Tibial nerve (tissue), 4 donors: ENCODE measurements around the gene KAZN. TPM values are rescaled to one million over a fixed set of nuclear protein-coding genes. Genes with fewer than 3 reads are reported as not detected.
"Not testable (repeated sequence)": the region's sequence is repeated elsewhere in the genome, so short reads cannot be mapped to it uniquely, and the experiment has no call there.

Experiments
- DNase-seq, 2 donors: peaks; one replicate each; pipeline ENCODE4 v3.0.0-alpha.2; 2019; ENCODE audit warnings: low spot score in 2 of 2
- H3K27ac ChIP-seq, 4 donors: fragments of 200-600 bp; sonication (generic) in 3 of 4; one replicate each; pipeline ENCODE4 v1.5.1; 2017 to 2019; ENCODE audit warnings: mild to moderate bottlenecking in 1 of 4
- H3K27me3 ChIP-seq, 2 donors: fragments of 200-600 bp; sonication (generic) in 1 of 2; one replicate each; pipeline versions ENCODE4 v1.5.1 to v1.6.0; 2017 to 2019
- H3K36me3 ChIP-seq, 3 donors: fragments of 200-600 bp; sonication (generic); one replicate each; pipeline ENCODE4 v1.5.1; 2018 to 2019
- H3K4me1 ChIP-seq, 4 donors: fragments of 200-600 bp; sonication (generic) in 3 of 4; one replicate each; pipeline ENCODE4 v1.5.1; 2017 to 2019
- H3K4me3 ChIP-seq, 4 donors: fragments of 200-600 bp; sonication (generic) in 3 of 4; one replicate each; pipeline ENCODE4 v1.5.1; 2017 to 2019; ENCODE audit warnings: mild to moderate bottlenecking in 1 of 4, moderate library complexity in 1 of 4
- H3K9me3 ChIP-seq, 4 donors: fragments of 200-600 bp; sonication (generic) in 3 of 4; one replicate each; pipeline ENCODE4 v1.5.1; 2017 to 2019
- EP300 ChIP-seq, 2 donors: sonication (generic); formaldehyde crosslinking; IDR thresholded peaks; one replicate each; pipeline ENCODE4 v1.6.1; 2017; ENCODE audit warnings: antibody characterized with exemption in 2 of 2, mild to moderate bottlenecking in 1 of 2
- POLR2A ChIP-seq, 2 donors: fragments of 450-650 bp; IDR thresholded peaks; one replicate each; pipeline ENCODE4 v1.6.1; 2017; ENCODE audit warnings: antibody characterized with exemption in 2 of 2, mild to moderate bottlenecking in 2 of 2, moderate library complexity in 2 of 2
- WGBS, 2 donors: methylation state at CpG; one replicate each; pipeline ENCODE4 v1.1.5; 2018; 5-methylcytosine and 5-hydroxymethylcytosine counted together
- total RNA-seq, 4 donors: library from RNA; depleted of rRNA; stranded (reverse); fragments of >200 nt; gene quantifications; one replicate each; pipeline ENCODE4 v1.1.0, GENCODE V29; 2016
- TF ChIP-seq, protein P1 (sequence below), 5 experiments: fragments of 200-600 bp in 3 of 5; fragments of 450-650 bp in 2 of 5; sonication (generic) in 3 of 5; IDR thresholded peaks; one replicate each; pipeline ENCODE4 v1.5.1; 2016 to 2019; ENCODE audit warnings: antibody characterized with exemption in 5 of 5, mild to moderate bottlenecking in 3 of 5, moderate library complexity in 2 of 5

KAZN gene
- total RNA-seq, 4 donors from 2014 or later, result 16.0 to 29.2 (median 22.2) TPM

DNA sequence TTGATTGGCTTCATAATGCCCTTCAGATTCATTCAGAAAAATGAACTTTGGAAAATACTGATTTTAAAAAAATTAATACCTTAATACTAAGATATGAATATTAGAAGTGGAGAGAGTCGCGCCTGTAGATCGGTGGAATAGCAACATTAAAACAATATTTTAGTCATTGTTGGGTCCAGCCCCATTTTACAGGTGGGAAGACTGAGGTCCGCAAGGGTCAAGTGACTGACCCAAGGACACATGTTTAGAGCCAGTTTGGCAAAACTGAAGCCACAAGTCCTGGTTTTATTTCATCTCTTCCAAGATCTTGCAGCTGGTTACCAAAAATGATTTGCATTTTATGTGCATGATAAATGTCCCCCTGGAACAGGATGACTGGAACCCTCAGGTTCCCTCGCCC is 441.4 kb downstream of the KAZN start:
- 96% methylated on average over 5 of the region's 5 CpGs for WGBS, 2 donors
- Histone ChIP-seq H3K36me3 (peaks cover 0 to 1% (median 0%) of the 10 kb centered on the region in 3 donors), H3K27ac (no peak overlapping the region), H3K4me3 (no peak overlapping the region), H3K4me1 (no peaks in the 10 kb centered on the region), H3K27me3 (no peaks in the 10 kb centered on the region), H3K9me3 (no peaks in the 10 kb centered on the region)
- TF ChIP-seq EP300 (IDR thresholded peaks at IDR 0.05) (no peak), POLR2A (IDR thresholded peaks at IDR 0.05) (no peak)
- TF ChIP-seq, protein P1, sequence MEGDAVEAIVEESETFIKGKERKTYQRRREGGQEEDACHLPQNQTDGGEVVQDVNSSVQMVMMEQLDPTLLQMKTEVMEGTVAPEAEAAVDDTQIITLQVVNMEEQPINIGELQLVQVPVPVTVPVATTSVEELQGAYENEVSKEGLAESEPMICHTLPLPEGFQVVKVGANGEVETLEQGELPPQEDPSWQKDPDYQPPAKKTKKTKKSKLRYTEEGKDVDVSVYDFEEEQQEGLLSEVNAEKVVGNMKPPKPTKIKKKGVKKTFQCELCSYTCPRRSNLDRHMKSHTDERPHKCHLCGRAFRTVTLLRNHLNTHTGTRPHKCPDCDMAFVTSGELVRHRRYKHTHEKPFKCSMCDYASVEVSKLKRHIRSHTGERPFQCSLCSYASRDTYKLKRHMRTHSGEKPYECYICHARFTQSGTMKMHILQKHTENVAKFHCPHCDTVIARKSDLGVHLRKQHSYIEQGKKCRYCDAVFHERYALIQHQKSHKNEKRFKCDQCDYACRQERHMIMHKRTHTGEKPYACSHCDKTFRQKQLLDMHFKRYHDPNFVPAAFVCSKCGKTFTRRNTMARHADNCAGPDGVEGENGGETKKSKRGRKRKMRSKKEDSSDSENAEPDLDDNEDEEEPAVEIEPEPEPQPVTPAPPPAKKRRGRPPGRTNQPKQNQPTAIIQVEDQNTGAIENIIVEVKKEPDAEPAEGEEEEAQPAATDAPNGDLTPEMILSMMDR (IDR thresholded peaks at IDR 0.05), result no peak
- DNase-seq, result no peak

DNA sequence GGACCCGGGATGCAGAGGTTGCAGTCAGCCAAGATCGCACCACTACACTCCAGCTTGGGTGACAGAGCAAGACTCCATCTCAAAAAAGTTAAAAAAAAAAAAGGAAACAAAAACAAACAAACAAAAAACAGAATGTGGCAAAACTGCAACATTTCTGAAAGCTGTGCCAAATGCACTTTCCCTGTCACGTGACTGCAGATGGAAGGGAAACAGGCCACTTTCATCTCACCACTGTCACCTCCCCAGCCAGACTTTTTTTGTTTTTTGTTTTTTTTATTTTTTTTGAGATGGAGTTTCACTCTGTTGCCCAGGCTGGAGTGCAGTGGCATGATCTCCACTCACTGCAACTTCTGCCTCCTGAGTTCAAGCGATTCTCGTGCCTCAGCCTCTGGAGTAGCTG is 442.2 kb downstream of the KAZN start:
- not testable (repeated sequence) for H3K4me1 ChIP-seq, H3K27ac ChIP-seq, H3K4me3 ChIP-seq, H3K9me3 ChIP-seq, H3K36me3 ChIP-seq, H3K27me3 ChIP-seq, DNase-seq
- 87 to 88% methylated on average over 5 of the region's 5 CpGs for WGBS, 2 donors

DNA sequence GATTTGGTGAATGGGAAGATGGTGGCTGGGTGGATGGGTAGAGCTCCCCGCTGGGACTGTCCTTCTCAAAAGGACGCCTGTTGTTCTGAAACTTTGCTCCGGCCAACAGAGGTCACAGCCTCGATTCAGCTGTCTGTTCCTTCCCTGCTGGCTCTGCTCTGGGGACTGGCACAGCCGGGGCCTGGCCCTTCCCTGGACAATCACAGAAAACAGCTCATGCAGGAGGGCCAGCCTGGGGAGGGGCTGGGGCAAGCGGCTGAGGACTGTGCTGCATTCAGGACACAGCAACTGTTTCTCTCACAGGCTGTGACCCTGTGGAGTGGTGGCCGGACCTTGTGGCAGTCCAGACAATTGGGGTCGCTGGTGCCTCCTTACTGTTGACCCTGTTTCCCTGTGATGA is 444.4 kb downstream of the KAZN start:
- TF ChIP-seq, protein P1 (IDR thresholded peaks at IDR 0.05), result no peak
- TF ChIP-seq POLR2A (IDR thresholded peaks at IDR 0.05), result no peak
- TF ChIP-seq EP300 (IDR thresholded peaks at IDR 0.05), result no peak
- H3K27ac ChIP-seq, result no peak overlapping the region
- H3K4me3 ChIP-seq, result no peak overlapping the region
- DNase-seq, result no peak
- H3K4me1 ChIP-seq, result no peaks in the 10 kb centered on the region
- 55 to 57% methylated on average over 7 to 8 of the region's 8 CpGs for WGBS, 2 donors
- H3K9me3 ChIP-seq, result no peaks in the 10 kb centered on the region
- H3K36me3 ChIP-seq, result no peaks in the 10 kb centered on the region
- no peaks in the 10 kb centered on the region for H3K27me3 ChIP-seq

DNA sequence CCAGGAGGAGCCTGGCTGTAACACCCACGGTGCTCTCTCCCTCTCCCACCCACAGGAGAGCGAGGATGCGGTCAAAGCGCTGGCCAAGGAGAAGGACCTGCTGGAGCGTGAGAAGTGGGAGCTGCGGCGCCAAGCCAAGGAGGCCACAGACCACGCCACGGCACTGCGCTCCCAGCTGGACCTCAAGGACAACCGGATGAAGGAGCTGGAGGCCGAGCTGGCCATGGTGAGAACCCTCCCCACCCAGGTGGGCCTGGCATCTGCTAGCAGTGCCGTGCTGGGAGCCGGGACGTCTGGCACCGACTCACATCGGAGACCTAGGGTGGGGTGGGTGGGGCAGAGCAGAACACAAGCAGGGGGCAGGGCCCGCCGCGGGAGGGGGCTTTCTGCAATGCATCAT is 445.4 kb downstream of the KAZN start:
- Histone ChIP-seq H3K4me3 (no peak overlapping the region), H3K9me3 (no peaks in the 10 kb centered on the region), H3K4me1 (no peaks in the 10 kb centered on the region), H3K27me3 (no peaks in the 10 kb centered on the region), H3K27ac (no peak overlapping the region), H3K36me3 (no peaks in the 10 kb centered on the region)
- no peak for DNase-seq
- 84 to 93% methylated on average over 6 to 15 of the region's 20 CpGs for WGBS, 2 donors
- TF ChIP-seq, protein P1 (IDR thresholded peaks at IDR 0.05), result no peak
- TF ChIP-seq POLR2A (IDR thresholded peaks at IDR 0.05) (no peak), EP300 (IDR thresholded peaks at IDR 0.05) (no peak)

DNA sequence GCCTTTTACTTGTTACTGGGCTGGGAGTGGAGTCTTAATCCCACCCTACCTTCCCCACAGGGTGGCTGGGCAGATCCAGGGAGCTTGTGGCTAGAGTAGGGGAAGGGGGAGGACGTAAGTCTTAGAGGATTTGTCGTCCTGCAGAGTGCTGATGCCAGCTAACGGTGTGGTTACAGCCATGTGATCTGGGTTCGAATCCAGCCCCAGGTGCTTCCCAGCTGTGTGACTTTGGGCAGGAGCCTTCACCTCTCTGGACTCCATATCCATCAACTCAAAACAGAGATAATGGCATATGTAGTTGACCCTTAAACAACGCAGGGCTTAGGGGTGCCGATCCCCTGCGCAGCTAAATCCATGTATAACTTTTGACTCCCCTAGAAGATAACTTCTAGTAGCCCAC is 446.6 kb downstream of the KAZN start:
- H3K27ac ChIP-seq, result no peak overlapping the region
- no peak overlapping the region for H3K4me3 ChIP-seq
- TF ChIP-seq, protein P1 (IDR thresholded peaks at IDR 0.05), result no peak
- TF ChIP-seq EP300 (IDR thresholded peaks at IDR 0.05), result no peak
- TF ChIP-seq POLR2A (IDR thresholded peaks at IDR 0.05), result no peak
- no peaks in the 10 kb centered on the region for H3K27me3 ChIP-seq
- WGBS, 2 donors, result 90 to 100% methylated on average over 6 to 7 of the region's 7 CpGs
- H3K9me3 ChIP-seq, result no peaks in the 10 kb centered on the region
- H3K36me3 ChIP-seq, result no peaks in the 10 kb centered on the region
- DNase-seq, result no peak
- H3K4me1 ChIP-seq, result no peaks in the 10 kb centered on the region
